Panc1 (cell line): Measurements from ENCODE around the gene PDZK1IP1. TPM values are rescaled to one million over a fixed set of nuclear protein-coding genes. Genes with fewer than 3 reads are reported as not detected.

ENCODE experiments used
- ATAC-seq: fragments of 200-7000 bp; cut with Tn5 transposase; 2 replicates; pipeline ENCODE4 v1.9.1; 2020; ENCODE audit warnings: mild to moderate bottlenecking, moderate library complexity
- BruUV-seq: library from RNA; stranded (reverse); fragments of 400-500 nt; replicated peaks from 2 replicates; lab custom pipeline; 2021; lab: Mats Ljungman, UMichigan
- CTCF ChIA-PET: fragments of 300-600 bp; sonication (Branson Sonifier 250); formaldehyde crosslinking; loops from one replicate; lab custom pipeline; 2022; ENCODE audit warnings: antibody characterized with exemption; lab: Charles Lee
- POLR2A ChIA-PET: fragments of 300-600 bp; sonication (Branson Sonifier 250); formaldehyde crosslinking; loops from one replicate; lab custom pipeline; 2022; ENCODE audit warnings: antibody characterized with exemption; lab: Charles Lee
- DNase-seq: peaks from one replicate; pipeline ENCODE4 v3.0.0-alpha.2; 2010; ENCODE audit warnings: low read depth, low spot score
- H3K27ac ChIP-seq: 2 replicates; pipeline ENCODE4 v1.5.1; 2011; ENCODE audit warnings: mild to moderate bottlenecking, low read length, inconsistent platforms
- H3K27me3 ChIP-seq: fragments of 200-500 bp; sonication (Bioruptor generic); 2 replicates; pipeline ENCODE4 v1.6.0; 2014; ENCODE audit warnings: low read length, inconsistent platforms; ENCODE audit not compliant: control insufficient read depth, insufficient read depth
- H3K36me3 ChIP-seq: fragments of 200-500 bp; sonication (Bioruptor generic); 2 replicates; pipeline ENCODE4 v1.5.1; 2014; ENCODE audit warnings: inconsistent platforms, mild to moderate bottlenecking, low read length, moderate library complexity; ENCODE audit not compliant: control insufficient read depth, insufficient read depth
- H3K4me1 ChIP-seq: 2 replicates; pipeline ENCODE4 v1.5.1; 2011; ENCODE audit warnings: inconsistent platforms, mild to moderate bottlenecking, low read length, moderate library complexity; ENCODE audit not compliant: control insufficient read depth, insufficient read depth
- H3K4me3 ChIP-seq, 2 experiments: 2 replicates each; pipeline ENCODE4 v1.5.1; 2011 to 2012; ENCODE audit warnings: low read depth in 2 of 2, low read length in 2 of 2, mild to moderate bottlenecking in 2 of 2, inconsistent platforms in 1 of 2, moderate library complexity in 1 of 2
- H3K9me3 ChIP-seq: fragments of 200-500 bp; sonication (Bioruptor generic); 2 replicates; pipeline ENCODE4 v1.5.1; 2014; ENCODE audit warnings: low read depth, mild to moderate bottlenecking, inconsistent platforms, low read length, moderate library complexity; ENCODE audit not compliant: control insufficient read depth, insufficient read depth
- POLR2AphosphoS5 ChIP-seq: IDR thresholded peaks from 2 replicates; pipeline ENCODE4 v1.6.1; 2012; ENCODE audit warnings: mild to moderate bottlenecking, low read depth, low read length, moderate library complexity
- SIN3A ChIP-seq: IDR thresholded peaks from 2 replicates; pipeline ENCODE4 v1.6.1; 2012; ENCODE audit warnings: low read depth, mild to moderate bottlenecking, low read length, moderate library complexity, borderline replicate concordance; ENCODE audit not compliant: insufficient read depth
- TCF7L2 ChIP-seq: IDR thresholded peaks from 2 replicates; pipeline ENCODE4 v1.6.1; 2011; ENCODE audit warnings: mild to moderate bottlenecking, low read depth, low read length, inconsistent platforms
- in situ Hi-C: cut with HindIII; loops from 2 replicates; pipeline ENCODE4 v1.10.0; 2016; ENCODE audit warnings: low sequenced_read_pairs, low pct_unique_long_range_greater_than_20kb
- intact Hi-C: fragments of 100-400 bp; cut with micrococcal nuclease; formaldehyde crosslinking; loops from one replicate; pipeline ENCODE4 v1.10.0; 2022; ENCODE audit not compliant: unreplicated experiment
- total RNA-seq: library from RNA; stranded (reverse); gene quantifications from one replicate; pipeline ENCODE4 v1.2.1, GENCODE V29; 2021; ENCODE audit not compliant: unreplicated experiment
- TF ChIP-seq, protein P1 (sequence below): fragments of 450-650 bp; IDR thresholded peaks from 2 replicates; pipeline ENCODE4 v1.5.1; 2017; ENCODE audit warnings: mild to moderate bottlenecking
- TF ChIP-seq, protein P2 (sequence below), 2 experiments: IDR thresholded peaks; 2 replicates each; pipeline ENCODE4 v1.6.1; 2011 to 2012; ENCODE audit warnings: low read depth in 2 of 2, control low read depth in 1 of 2, low read length in 1 of 2, mild to moderate bottlenecking in 1 of 2, moderate library complexity in 1 of 2; ENCODE audit not compliant: insufficient read depth in 1 of 2

PDZK1IP1 gene
- total RNA-seq, 1 experiment from 2014 or later = not detected

DNA sequence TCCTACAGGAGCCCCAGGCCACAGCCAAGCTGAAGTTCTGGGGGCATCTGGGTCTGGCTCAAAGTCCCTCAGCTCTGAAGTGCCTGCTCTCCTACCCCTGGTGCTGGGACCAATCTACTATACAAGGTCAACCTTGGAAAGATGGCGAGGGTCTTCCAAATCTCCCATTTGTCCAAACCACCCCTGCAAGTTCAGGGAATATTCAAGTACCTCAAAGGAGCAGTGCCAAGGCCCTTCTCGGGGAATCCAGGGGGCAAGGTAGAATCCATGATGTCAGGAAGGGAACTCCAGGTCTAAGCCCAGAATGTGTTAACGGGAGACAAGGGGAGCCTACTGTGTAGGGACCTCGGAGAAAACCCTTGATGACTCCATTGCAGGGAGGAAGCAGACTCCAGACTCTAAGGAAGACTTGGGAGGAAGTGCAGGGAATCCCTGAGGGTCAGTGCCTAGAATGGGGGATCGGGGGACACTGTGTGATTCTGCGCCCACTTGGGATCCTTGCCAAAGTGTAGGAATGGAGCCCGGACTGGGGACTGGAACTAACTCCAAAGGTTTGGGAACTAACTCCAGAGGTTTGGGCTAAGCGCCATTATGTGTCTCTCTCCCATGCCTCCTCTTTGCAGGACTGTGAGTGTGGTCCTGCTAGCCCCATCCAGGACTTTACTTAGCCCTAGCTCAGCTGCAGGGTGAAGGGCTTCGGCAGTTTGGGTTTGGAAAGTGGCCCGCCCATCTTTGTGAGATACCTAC is 33.5 kb upstream of the PDZK1IP1 start:
- intact Hi-C loops = no loop called here
- POLR2A ChIA-PET = interaction anchor here (0.6 kb wide), 1 partner anchor 44 kb away, joined by 3 read pairs; no protein-coding TSS in a partner anchor
- no peak overlapping the region for H3K27ac ChIP-seq

DNA sequence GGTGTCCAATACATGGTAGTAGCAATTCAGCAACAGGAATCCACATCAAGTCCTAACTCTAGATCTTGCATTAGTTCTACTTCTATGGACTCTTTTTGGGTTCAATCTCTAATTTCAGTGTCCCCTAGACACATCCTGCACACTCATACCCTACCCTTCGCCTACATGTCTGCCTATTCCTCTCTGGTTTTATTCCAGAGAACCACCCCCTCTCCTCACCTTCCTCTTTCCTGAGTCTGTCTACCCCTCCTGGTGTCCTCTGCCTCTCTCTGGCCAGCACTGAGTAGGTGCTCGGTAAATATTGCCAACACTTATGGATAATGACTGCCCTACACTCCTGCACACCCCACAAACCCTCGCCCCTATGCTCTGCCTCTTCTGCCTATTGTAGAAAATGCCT is 32.6 kb upstream of the PDZK1IP1 start:
- DNase-seq (no peak), ATAC-seq (no peak)
- Histone ChIP-seq H3K9me3 (no peaks in the 10 kb centered on the region), H3K27ac (no peak overlapping the region), H3K4me3 (no peak overlapping the region), H3K36me3 (no peaks in the 10 kb centered on the region), H3K4me1 (0 out of 2 replicates have a peak, but pooled peaks cover 2% of the 10 kb centered on the region), H3K27me3 (peaks cover 15% of the 10 kb centered on the region; the same call in 1 of the 2 replicates)
- in situ Hi-C loops = no loop called here
- TF ChIP-seq POLR2AphosphoS5 (no peak), SIN3A (no peak), TCF7L2 (no peak)
- TF ChIP-seq, protein P1, sequence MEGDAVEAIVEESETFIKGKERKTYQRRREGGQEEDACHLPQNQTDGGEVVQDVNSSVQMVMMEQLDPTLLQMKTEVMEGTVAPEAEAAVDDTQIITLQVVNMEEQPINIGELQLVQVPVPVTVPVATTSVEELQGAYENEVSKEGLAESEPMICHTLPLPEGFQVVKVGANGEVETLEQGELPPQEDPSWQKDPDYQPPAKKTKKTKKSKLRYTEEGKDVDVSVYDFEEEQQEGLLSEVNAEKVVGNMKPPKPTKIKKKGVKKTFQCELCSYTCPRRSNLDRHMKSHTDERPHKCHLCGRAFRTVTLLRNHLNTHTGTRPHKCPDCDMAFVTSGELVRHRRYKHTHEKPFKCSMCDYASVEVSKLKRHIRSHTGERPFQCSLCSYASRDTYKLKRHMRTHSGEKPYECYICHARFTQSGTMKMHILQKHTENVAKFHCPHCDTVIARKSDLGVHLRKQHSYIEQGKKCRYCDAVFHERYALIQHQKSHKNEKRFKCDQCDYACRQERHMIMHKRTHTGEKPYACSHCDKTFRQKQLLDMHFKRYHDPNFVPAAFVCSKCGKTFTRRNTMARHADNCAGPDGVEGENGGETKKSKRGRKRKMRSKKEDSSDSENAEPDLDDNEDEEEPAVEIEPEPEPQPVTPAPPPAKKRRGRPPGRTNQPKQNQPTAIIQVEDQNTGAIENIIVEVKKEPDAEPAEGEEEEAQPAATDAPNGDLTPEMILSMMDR = no peak
- TF ChIP-seq, protein P2, sequence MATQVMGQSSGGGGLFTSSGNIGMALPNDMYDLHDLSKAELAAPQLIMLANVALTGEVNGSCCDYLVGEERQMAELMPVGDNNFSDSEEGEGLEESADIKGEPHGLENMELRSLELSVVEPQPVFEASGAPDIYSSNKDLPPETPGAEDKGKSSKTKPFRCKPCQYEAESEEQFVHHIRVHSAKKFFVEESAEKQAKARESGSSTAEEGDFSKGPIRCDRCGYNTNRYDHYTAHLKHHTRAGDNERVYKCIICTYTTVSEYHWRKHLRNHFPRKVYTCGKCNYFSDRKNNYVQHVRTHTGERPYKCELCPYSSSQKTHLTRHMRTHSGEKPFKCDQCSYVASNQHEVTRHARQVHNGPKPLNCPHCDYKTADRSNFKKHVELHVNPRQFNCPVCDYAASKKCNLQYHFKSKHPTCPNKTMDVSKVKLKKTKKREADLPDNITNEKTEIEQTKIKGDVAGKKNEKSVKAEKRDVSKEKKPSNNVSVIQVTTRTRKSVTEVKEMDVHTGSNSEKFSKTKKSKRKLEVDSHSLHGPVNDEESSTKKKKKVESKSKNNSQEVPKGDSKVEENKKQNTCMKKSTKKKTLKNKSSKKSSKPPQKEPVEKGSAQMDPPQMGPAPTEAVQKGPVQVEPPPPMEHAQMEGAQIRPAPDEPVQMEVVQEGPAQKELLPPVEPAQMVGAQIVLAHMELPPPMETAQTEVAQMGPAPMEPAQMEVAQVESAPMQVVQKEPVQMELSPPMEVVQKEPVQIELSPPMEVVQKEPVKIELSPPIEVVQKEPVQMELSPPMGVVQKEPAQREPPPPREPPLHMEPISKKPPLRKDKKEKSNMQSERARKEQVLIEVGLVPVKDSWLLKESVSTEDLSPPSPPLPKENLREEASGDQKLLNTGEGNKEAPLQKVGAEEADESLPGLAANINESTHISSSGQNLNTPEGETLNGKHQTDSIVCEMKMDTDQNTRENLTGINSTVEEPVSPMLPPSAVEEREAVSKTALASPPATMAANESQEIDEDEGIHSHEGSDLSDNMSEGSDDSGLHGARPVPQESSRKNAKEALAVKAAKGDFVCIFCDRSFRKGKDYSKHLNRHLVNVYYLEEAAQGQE (IDR thresholded peaks at IDR 0.05; ENCODE audit: insufficient read depth in 1 of 2, low read depth in 2 of 2, low read length in 1 of 2) = no peak
- CTCF ChIA-PET = no interaction called here
- intact Hi-C loops = no loop called here
- POLR2A ChIA-PET = no interaction called here
- no TSS peak for BruUV-seq

More for the DNA sequence above, 33.5 kb upstream of the PDZK1IP1 start:
- DNase-seq = no peak
- Histone ChIP-seq H3K9me3 (no peaks in the 10 kb centered on the region), H3K27me3 (peaks cover 15% of the 10 kb centered on the region; the same call in 1 of the 2 replicates), H3K4me3 (no peak overlapping the region), H3K4me1 (0 out of 2 replicates have a peak, but pooled peaks cover 2% of the 10 kb centered on the region), H3K36me3 (no peaks in the 10 kb centered on the region)
- CTCF ChIA-PET = interaction anchor here (0.6 kb wide), 1 partner anchor 21 kb away, joined by 3 read pairs; no protein-coding TSS in a partner anchor
- in situ Hi-C loops = no loop called here
- TF ChIP-seq SIN3A (no peak), POLR2AphosphoS5 (no peak), TCF7L2 (no peak)
- TF ChIP-seq, protein P2 (IDR thresholded peaks at IDR 0.05; ENCODE audit: insufficient read depth in 1 of 2, low read depth in 2 of 2, low read length in 1 of 2) = no peak
- TF ChIP-seq, protein P1 = no peak
- no peak for ATAC-seq
- BruUV-seq = no TSS peak
